Heart right ventricle (tissue), 16 donors: ENCODE measurements around the gene IMPACT. TPM values are rescaled to one million over a fixed set of nuclear protein-coding genes. Genes with fewer than 3 reads are reported as not detected.

Source experiments
- ATAC-seq, 8 donors: fragments of 200-7000 bp; cut with Tn5 transposase; one replicate each; pipeline ENCODE4 v1.9.1; 2020; ENCODE audit warnings: mild to moderate bottlenecking in 8 of 8, moderate library complexity in 8 of 8, moderate number of reproducible peaks in 1 of 8
- DNase-seq, 2 donors: peaks; one replicate each; pipeline ENCODE4 v3.0.0-alpha.2; 2020
- H3K27ac ChIP-seq, 10 donors: fragments of 200-600 bp; sonication (generic) in 2 of 10; one replicate each; pipeline versions ENCODE4 v1.5.0 to v1.8.0; 2020 to 2022; ENCODE audit warnings: mild to moderate bottlenecking in 3 of 10
- H3K27me3 ChIP-seq, 7 donors: fragments of 200-600 bp; one replicate each; pipeline ENCODE4 v1.8.0; 2021 to 2022; ENCODE audit warnings: mild to moderate bottlenecking in 2 of 7
- H3K36me3 ChIP-seq, 9 donors: fragments of 200-600 bp; sonication (generic) in 1 of 9; one replicate each; pipeline versions ENCODE4 v1.5.0 to v1.8.0; 2020 to 2022; ENCODE audit warnings: mild to moderate bottlenecking in 2 of 9
- H3K4me1 ChIP-seq, 9 donors: fragments of 200-600 bp; sonication (generic) in 1 of 9; one replicate each; pipeline versions ENCODE4 v1.5.0 to v1.8.0; 2020 to 2022; ENCODE audit warnings: mild to moderate bottlenecking in 4 of 9
- H3K4me3 ChIP-seq, 10 donors: fragments of 200-600 bp; sonication (generic) in 2 of 10; one replicate each; pipeline versions ENCODE4 v1.5.0 to v1.8.0; 2020 to 2022; ENCODE audit warnings: mild to moderate bottlenecking in 7 of 10, moderate library complexity in 2 of 10
- H3K9me3 ChIP-seq, 11 donors: fragments of 200-600 bp in 10 of 11; sonication (generic) in 2 of 11; one replicate each; pipeline versions ENCODE4 v1.5.0 to v1.8.0; 2013 to 2022; ENCODE audit warnings: mild to moderate bottlenecking in 2 of 11, control low read depth in 1 of 11, moderate library complexity in 1 of 11
- WGBS, 2 donors: extraction: QIAGEN DNeasy Blood & Tissue Kit; methylation state at CpG; one replicate each; pipeline ENCODE4 v1.1.7; 2013; ENCODE audit warnings: inconsistent platforms in 1 of 2; 5-methylcytosine and 5-hydroxymethylcytosine counted together
- intact Hi-C, 10 donors: fragments of 100-400 bp; cut with DNase I; formaldehyde crosslinking; loops; one replicate each; pipeline versions ENCODE4 v1.11.1 to v1.14.2; 2022
- polyA plus RNA-seq, 2 donors: library from polyadenylated mRNA; stranded (reverse); fragments of 200-250 nt; gene quantifications; one replicate each; pipeline ENCODE4 v1.2.3, GENCODE V29; 2013
- total RNA-seq, 10 donors: library from RNA; stranded (reverse); fragmentation: NEBNext Ultra II Directional in 3 of 10; extraction: Animal tissue kit (Norgen Biotek cat#: 25700) in 3 of 10; gene quantifications; one replicate each; pipeline versions ENCODE4 v1.2.1 to v1.2.4, GENCODE V29; 2021 to 2023
- TF ChIP-seq, protein P1 (sequence below), 9 donors: fragments of 200-600 bp; sonication (generic) in 2 of 9; IDR thresholded peaks; one replicate each; pipeline versions ENCODE4 v1.5.0 to v1.8.0; 2021 to 2022; ENCODE audit warnings: antibody characterized with exemption in 9 of 9, mild to moderate bottlenecking in 5 of 9, moderate library complexity in 1 of 9
- donor health status: Arrhythmogenic right ventricular cardiomyopathy.
- donor health status: ischemic (EF 13 %, LVEDD 7.1; RV severe dilation, severe dysfunction).
- donor health status: healthy with polysubstance abuse.
- donor health status: DM: no; HTN: yes; CAD: no.
- donor health status: DM: no; HTN: no; CAD: no.
- donor health status: ischemic (EF 25% LVEDD 6.9; RV normal size, moderate dysfunction).
- donor health status: ischemic (EF 25% LVEDD 5.7; RV mildly dilated, moderate dysfunction).
- donor health status: healthy.
- donor health status: DM: yes; HTN: yes; CAD: no.
- donor health status: Ischemic cardiomyopathy.
- donor health status: ischemic (EF 35%, LVEDD 5.7; RV mildly dilated, moderate dysfunction).
- donor health status: nonischemic (EF 11% LVEDD 7.7; RV severe dilation, severe dysfunction).
- donor health status: DM: yes; HTN: yes; CAD: no.
- donor health status: PGD.
- donor health status: ischemic (EF 29% LVEDD 5.4; RV normal size, mild dysfunction).
- donor health status: nonischemic (EF 23%, LVEDD 6.1; RV moderate dilation, normal function).

The IMPACT gene
- total and polyA plus RNA-seq, 12 donors, result 4.5 to 33.8 (median 26.0) TPM

DNA sequence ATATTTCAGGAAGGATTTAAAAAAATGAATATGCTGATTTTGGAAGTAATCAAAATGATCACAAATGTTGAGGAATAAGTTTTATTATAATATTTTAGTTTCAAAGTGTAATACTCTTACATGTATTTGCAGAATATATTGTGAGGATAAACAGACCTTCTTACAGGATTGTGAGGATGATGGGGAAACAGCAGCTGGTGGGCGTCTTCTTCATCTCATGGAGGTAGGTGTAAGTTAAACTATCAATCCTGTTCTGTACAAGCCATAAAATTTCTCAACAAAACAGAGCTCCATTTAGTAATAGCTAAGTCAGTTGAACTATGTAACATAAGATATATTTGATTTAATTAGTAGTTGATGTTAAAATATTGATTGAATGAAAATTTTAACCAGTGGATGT is 21.5 kb downstream of the IMPACT start:
- no peaks in the 10 kb centered on the region for H3K9me3 ChIP-seq
- intact Hi-C loops, result no loop called here
- 94 to 100% methylated on average over 1 of the region's 1 CpG for WGBS, 2 donors

DNA sequence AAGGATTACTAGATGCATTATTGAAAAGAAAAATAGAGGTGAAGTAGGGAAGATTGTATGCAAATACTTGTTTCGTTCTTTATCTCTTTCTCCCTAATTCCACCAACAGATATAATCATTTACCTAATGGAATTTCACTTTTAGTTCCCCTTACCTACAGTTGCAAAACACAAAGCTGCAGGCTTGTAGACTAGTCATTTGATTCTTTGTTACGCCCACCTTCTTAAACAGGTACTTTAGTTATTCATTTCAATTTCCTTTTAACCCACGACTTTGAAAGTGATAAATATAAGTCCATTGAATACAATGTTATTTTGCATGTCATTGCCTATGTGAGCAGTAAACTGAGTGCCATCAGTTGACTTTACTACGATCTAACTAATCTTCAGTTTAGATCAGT is 30.1 kb downstream of the IMPACT start:
- Histone ChIP-seq H3K4me3 (no peak overlapping the region), H3K4me1 (no peaks in the 10 kb centered on the region), H3K27ac (no peak overlapping the region), H3K36me3 (peaks cover 0 to 21% (median 0%) of the 10 kb centered on the region in 9 donors), H3K27me3 (no peaks in the 10 kb centered on the region), H3K9me3 (no peaks in the 10 kb centered on the region)
- DNase-seq (no peak), ATAC-seq (no peak)
- WGBS, 2 donors, result 92 to 95% methylated on average over 4 of the region's 4 CpGs
- TF ChIP-seq, protein P1, sequence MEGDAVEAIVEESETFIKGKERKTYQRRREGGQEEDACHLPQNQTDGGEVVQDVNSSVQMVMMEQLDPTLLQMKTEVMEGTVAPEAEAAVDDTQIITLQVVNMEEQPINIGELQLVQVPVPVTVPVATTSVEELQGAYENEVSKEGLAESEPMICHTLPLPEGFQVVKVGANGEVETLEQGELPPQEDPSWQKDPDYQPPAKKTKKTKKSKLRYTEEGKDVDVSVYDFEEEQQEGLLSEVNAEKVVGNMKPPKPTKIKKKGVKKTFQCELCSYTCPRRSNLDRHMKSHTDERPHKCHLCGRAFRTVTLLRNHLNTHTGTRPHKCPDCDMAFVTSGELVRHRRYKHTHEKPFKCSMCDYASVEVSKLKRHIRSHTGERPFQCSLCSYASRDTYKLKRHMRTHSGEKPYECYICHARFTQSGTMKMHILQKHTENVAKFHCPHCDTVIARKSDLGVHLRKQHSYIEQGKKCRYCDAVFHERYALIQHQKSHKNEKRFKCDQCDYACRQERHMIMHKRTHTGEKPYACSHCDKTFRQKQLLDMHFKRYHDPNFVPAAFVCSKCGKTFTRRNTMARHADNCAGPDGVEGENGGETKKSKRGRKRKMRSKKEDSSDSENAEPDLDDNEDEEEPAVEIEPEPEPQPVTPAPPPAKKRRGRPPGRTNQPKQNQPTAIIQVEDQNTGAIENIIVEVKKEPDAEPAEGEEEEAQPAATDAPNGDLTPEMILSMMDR (IDR thresholded peaks at IDR 0.05), result no peak
- intact Hi-C loops, result no loop called here

More for the DNA sequence above, 21.5 kb downstream of the IMPACT start:
- ATAC-seq (no peak), DNase-seq (no peak)
- no peaks in the 10 kb centered on the region for H3K4me1 ChIP-seq
- TF ChIP-seq, protein P1 (IDR thresholded peaks at IDR 0.05), result no peak
- no peak overlapping the region for H3K27ac ChIP-seq
- no peaks in the 10 kb centered on the region for H3K27me3 ChIP-seq
- no peak overlapping the region for H3K4me3 ChIP-seq
- peaks cover 0 to 99% (median 32%) of the 10 kb centered on the region in 9 donors for H3K36me3 ChIP-seq

DNA sequence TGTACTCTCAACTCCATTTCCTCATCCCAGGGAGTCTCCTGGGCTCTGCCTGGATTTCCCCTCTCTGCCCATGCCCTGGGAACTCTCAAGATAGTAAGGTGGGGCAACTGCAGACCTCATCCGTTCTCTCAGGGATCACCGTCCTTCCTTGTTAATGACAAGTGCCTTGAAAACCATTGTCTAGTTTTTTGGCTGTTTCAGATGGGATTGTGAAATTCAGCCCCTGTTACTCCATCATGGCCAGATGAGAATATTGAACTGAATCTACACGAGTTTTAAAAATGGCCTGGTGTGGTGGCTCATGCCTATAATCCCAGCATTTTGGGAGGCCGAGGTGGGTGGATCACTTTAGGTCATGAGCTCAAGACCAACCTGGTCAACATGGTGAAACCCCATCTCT is 33.3 kb downstream of the IMPACT start:
- TF ChIP-seq, protein P1 (IDR thresholded peaks at IDR 0.05), result no peak
- Histone ChIP-seq H3K27me3 (no peaks in the 10 kb centered on the region), H3K4me3 (no peak overlapping the region), H3K27ac (peak overlapping the region in 1 of 10 donors; percentile 10), H3K4me1 (no peaks in the 10 kb centered on the region), H3K36me3 (peaks cover 0 to 3% (median 0%) of the 10 kb centered on the region in 9 donors), H3K9me3 (no peaks in the 10 kb centered on the region)
- WGBS, 2 donors, result 87 to 92% methylated on average over 4 of the region's 4 CpGs
- intact Hi-C loops, result no loop called here
- ATAC-seq (no peak), DNase-seq (no peak)

DNA sequence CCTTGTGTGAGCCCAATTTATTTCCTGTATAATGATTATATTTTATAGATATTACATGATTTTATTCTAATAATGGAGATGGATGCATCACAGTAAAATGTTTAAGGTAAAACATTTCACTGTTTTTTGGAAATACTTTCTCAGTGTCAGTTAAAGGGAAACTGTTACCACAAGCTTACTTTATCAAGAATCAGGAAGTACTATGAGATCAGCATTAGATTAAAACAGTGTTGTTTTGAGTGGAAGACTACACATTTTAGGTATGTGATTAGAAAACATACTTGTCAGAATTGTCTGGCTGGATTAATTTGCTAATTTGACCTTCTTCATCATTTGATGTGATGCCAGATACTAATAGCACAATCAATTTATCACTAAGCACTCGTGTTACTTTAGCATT is 33.9 kb downstream of the IMPACT start, which contains the start of gene HRH4:
Gene HRH4, plus strand, starts transcription at position 250 of the 400 bp plus-strand sequence. Its CDS starts 92 bp downstream, at position 342.
- H3K4me3 ChIP-seq, result peak within 1 kb of the TSS in 1 of 10 donors; percentile 15
- 67 to 86% methylated on average over 1 of the region's 1 CpG for WGBS, 2 donors
- no peaks in the 10 kb centered on the region for H3K36me3 ChIP-seq
- TF ChIP-seq, protein P1 (IDR thresholded peaks at IDR 0.05), result no peak
- H3K9me3 ChIP-seq, result no peaks in the 10 kb centered on the region
- DNase-seq, result no peak
- H3K27me3 ChIP-seq, result no peaks in the 10 kb centered on the region
- H3K27ac ChIP-seq, result peak within 1 kb of the TSS in 1 of 10 donors; percentile 28
- intact Hi-C loops, result no loop called here
- no peaks in the 10 kb centered on the region for H3K4me1 ChIP-seq
- no peak for ATAC-seq
